Measurements from ENCODE around the gene LCE1B.

LCE1B gene, protein sequence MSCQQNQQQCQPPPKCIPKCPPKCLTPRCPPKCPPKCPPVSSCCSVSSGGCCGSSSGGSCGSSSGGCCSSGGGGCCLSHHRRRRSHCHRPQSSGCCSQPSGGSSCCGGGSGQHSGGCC

DNA sequence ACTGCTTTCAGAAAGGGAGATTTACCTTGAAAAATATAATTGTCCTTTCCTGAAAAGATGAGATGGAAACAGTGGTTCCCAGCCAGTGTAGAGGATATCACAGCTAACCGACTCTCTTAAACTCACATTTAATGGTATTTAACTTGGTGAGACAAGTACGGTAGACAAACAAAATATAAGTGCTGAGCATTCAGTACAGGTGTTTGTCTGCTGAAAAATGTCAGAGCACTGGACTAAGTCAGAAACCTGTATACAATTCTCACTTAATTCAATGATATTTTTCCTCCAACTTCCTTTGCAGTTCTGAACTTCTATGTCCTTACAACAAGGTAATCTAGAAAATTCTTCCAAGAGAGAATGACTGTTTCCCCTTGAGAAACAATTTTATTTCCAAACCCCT, at the start of gene LCE1B:
TSS of gene LCE1B (plus strand) at position 301 of the 400 bp plus-strand sequence. CDS start 476 bp downstream, outside the sequence.
- no peak for DNase-seq (ENCODE audit: low read depth in 2 of 2)

DNA sequence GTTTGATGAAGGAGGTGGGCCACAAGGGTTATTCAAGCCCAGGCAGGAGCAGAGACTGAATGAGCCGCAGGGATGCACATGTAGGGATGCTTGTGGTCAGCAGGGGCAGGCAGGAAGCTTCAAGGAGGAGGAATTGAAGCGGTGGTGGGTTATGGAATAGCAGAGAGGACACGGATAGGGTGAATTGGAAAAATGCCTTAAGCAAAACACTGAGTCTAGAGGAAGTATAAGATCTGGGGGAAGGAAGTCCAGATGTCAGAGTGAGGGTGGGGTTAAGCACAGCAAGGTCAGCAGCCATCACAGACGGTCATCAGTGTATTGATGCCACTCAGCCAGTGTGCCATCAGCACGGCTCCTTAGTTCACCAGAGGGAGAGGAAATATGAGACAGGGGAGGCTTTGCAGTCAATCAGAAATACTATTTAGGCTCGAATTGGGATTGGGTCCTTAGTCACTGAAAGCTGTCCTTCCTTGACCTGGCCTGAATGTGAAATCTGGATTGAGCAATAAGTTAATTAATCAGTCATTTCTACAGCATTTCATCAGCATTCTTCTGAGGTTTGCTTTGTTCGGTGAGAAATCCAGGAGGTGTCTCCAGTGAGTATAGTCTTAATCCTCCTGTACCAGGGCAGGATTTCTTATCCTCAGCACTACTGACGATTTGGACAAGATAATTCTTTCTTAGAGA, 42.8 kb upstream of the LCE1B start:
- no peak for DNase-seq (ENCODE audit: low read depth in 2 of 2)

DNA sequence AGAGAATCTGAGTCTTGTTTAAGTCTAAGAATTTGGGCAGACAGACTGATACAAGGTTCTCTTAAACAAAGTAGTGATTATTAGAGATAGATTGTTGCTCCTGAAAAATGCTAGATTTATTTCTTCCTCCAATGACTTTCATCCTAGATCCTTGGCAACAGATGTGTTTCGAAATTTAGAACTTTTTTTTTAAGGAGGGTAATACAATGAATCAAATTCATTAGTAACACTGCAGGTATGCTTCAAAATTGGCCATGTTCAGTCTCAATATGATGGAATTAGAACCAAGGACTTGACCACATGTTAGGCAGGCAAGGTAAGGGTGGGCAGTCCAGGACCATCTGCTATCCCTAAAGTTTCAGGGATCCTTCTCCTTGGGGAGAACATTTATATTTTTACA, 41.4 kb upstream of the LCE1B start:
- no peak for DNase-seq (ENCODE audit: low read depth in 2 of 2)

DNA sequence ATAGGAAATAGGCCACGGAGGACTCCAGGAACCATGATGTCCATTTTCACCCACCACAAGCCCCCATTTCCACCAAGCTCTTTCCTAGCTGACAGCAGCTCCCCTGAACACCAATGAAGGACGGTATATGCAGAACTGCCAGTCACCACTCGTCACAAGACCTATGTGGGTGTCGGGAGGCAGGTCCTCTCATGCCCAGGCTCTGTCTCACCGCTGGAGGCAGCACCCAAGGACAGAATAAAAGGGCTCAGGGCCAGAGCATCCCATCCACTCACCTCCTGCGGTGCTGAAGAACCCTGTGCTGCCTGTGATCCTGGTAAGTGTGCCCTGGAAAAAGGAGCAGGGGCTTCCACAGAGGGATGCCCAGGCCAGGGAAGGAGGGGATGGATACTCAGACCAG, 36.9 kb upstream of the LCE1B start, which contains the start of gene LCE1F:
TSS of gene LCE1F (plus strand) at position 266 of the 400 bp plus-strand sequence. CDS start 1,232 bp downstream, outside the sequence.
- no peak for DNase-seq (ENCODE audit: low read depth in 2 of 2)

DNA sequence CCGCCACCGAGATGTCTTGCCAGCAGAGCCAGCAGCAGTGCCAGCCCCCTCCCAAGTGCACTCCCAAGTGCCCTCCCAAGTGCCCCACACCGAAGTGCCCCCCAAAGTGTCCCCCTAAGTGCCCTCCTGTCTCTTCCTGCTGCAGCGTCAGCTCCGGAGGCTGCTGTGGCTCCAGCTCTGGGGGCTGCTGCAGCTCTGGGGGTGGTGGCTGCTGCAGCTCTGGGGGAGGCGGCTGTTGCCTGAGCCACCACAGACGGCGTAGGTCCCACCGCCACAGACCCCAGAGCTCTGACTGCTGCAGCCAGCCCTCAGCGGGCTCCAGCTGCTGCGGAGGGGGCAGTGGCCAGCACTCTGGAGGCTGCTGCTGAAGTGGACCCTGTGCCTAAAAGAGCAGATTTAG, 35.4 kb upstream of the LCE1B start:
- DNase-seq (ENCODE audit: low read depth in 2 of 2), result no peak

DNA sequence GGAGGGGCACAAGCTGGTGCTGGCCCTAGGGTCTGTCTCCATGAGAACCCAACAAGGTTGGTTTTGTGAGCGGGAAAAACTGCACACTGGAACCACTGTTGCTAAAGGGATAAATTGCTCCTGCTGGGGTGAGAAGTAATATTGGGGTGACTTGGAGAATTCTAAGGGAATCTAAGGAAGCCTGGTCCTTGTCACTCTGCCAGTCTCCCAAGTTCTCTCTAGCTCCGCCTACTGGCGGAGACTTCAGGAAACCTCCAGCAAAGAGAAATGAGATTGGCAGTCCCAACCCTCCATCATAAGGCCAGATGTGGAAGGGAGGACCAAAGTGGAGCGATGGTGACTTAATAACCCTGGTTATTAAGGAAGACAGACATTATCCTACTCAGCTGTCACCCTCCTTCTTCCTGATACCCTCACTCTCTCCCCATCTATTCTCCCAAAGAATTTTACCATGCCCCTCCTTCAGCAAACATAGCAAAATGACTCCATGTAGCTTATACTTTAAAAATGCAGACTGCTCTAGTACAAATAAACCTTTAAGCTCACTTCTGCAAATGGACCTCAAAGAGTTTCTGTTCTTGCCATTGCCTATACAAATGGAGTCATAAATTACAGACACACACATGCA, 34.1 kb upstream of the LCE1B start:
- DNase-seq (ENCODE audit: low read depth in 2 of 2), result no peak

DNA sequence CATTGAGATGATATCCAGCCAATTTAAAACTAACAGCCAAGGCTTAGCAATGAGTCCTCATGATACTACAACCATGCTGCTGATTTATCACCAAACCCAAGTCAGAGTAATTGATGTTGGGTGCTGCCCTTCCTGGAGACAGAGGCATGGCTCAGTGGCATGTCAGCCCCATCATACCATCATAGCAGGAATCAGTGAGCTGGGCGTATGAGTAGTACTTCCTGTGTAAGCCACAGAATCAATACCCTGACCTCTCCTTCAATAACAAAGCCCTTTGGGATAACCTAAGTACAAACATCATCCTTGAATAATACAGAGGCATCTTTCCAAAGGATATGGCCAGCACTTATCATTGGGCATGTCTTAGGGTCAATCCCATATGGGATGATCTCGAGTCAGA, 28.7 kb upstream of the LCE1B start:
- DNase-seq (ENCODE audit: low read depth in 2 of 2), result no peak

DNA sequence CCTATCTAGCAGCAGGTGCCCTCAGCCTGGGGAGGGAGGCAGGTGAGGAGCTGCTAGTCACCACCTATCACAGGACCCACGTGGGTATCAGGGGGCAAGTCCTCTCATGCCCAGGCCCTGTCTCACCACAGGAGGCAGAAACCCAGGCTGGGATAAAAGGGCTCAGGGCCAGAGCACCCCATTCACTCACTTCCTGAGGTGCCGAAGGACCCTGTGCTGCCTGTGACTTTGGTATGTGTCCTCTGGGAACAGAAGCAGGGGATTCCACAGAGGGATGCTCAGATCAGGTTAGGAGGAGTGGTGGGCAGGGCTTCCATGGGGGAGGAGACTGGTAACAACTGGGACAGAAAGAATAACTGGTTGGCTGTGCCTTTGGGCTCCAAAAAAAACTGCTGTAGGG, 25.7 kb upstream of the LCE1B start, which contains the start of gene LCE1E:
TSS of gene LCE1E (plus strand) at position 181 of the 400 bp plus-strand sequence. CDS start 1,043 bp downstream, outside the sequence.
- no peak for DNase-seq (ENCODE audit: low read depth in 2 of 2)

DNA sequence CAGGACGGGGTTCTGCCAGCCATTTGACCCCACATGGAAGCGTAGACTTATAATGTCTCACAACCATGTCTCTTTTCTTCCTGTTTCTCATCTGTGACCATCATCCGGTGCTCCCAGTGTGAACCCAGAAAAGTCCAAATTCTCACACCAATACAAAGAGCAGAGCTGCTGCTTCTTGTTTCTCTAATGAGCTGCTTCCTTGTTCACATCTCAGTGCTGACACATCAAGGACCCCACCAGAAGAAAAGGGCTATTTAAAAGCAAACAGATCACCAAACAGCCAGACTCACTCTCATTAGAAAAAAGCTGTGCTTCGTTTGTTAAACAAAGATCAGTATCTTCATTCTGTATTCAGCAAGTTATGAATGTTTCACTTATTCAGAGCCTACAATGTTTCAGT, 16.1 kb upstream of the LCE1B start:
- no peak for DNase-seq (ENCODE audit: low read depth in 2 of 2)

DNA sequence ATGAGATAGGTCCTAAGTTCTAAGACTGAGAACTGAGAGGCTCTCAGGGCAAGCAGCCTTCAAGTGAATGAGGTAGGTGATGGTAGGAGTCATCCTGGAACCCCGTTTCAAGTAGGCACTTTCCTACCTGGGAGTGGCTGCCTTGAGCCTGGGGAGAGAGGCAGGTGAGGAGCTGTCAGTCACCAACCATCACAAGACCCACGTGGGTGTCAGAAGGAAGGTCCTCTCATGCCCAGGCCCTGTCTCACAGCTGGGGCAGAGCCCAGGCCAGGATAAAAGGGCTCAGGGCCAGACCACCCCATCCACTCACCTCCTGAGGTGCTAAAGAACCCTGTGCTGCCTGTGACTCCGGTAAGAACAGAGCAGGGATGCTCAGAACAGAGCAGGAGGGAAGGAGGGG, 15.3 kb upstream of the LCE1B start, which contains the start of gene LCE1D:
TSS of gene LCE1D (plus strand) at position 301 of the 400 bp plus-strand sequence. CDS start 1,074 bp downstream, outside the sequence.
- no peak for DNase-seq (ENCODE audit: low read depth in 2 of 2)

DNA sequence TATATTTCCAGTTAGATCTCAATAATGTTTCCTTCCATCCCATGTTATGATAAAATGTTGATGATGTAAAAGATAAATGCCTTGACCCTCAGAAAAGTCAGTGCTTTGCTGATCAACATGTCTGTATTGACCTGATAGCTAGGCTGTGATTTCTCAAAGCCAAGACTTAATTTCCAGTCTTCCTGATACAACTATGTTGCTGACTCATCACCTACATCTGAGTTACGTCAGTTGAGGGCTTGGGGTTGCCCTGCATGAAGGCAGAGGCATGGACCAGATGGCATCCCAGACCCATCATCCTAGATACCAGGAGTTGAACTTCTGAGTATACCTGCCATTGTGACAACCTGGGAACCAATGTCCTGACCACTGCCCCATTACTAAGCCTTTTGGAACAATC, 10.4 kb upstream of the LCE1B start:
- DNase-seq (ENCODE audit: low read depth in 2 of 2), result no peak

DNA sequence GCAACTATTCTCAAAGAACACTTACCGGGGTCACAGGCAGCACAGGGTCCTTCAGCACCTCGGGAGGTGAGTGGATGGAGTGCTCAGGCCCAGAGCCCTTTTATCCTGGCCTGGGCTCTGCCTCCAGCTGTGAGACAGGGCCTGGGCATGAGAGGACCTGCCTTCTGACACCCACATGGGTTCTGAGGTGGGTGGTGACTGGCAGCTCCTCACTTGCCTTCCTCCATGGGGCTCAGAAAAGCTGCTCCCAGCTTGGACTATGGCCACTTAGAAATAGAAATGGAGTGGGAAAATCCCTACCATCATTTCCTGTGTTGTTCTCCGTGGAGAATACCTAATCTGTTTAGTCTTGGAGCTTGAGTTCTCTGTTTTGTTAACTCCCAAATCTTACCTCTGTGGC, 5.2 kb upstream of the LCE1B start, which contains the start of gene LCE1C:
TSS of gene LCE1C (minus strand) at position 76 of the 400 bp plus-strand sequence. CDS start 1,173 bp downstream, outside the sequence.
- no peak for DNase-seq (ENCODE audit: low read depth in 2 of 2)

DNA sequence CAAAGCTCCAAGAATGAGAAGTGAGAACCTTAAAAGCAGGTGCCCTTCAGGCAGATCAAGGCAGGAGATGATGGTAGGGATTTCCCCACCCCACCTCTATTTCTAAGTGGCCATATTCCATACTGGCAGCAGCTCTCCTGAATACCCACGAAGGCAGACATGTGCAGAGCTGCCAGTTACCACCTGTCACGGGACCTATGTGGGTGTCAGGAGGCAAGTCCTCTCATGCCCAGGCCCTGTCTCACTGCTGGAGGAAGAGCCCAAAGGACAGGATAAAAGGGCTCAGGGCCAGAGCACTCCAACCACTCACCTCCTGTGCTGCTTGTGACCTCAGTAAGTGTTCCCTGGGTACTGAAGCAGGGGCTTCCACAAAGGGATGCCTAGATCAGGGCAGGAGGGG, 721 bp upstream of the LCE1B start:
- DNase-seq (ENCODE audit: low read depth in 2 of 2), result no peak

DNA sequence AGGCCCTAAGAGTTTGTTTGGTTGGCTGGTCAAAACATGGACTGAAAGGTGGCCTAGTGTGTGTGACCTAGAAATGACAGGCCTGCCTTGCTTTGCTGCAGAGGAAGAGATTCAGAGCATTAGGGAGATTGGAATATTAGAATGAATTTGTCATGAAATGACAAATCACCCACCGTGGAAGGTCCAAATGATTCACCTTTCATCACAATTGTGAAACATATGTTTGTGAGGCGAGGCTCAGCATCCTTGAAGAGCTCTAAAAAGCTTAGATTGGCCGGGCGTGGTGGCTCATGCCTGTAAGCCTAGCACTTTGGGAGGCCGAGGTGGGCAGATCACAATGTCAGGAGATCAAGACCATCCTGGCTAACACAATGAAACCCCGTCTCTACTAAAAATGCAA, 5.5 kb downstream of the LCE1B start:
- DNase-seq (ENCODE audit: low read depth in 2 of 2), result no peak

DNA sequence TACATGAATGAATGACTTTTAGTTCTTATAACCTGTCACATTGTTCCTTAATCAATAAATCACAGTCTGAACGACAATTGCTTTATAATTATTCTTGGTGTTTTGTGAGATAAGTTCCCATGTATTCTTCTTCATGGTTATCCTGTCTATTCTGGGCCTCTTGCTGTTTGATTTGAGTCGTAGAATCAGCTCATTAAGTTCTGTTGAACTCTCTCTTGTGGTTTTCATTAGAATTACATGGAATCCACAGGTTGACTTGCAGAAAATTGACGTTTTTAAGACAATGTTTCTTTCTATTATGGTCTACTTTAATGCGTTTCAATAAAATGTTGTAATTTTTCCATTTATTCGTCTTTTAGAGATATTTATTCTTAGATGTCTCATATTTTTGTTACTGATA, 11.5 kb downstream of the LCE1B start:
- no peak for DNase-seq (ENCODE audit: low read depth in 2 of 2)

DNA sequence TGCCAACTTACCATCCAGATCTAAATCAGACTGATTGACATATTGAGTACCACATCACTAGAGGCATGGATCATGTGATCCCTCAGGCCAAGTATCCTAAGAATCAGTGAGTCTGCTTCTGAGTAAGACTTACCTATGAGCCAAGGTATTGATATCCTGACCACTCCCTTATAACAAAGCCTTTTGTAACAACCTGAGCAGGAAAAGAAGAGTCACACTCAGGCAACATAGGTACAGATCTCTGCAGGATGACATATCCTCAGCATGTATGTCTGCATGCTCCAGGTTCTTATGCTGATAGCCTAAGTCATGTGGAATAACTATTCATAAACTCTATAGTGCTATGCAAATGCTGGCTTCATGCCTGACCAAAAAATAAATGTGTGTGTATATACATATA, 13.2 kb downstream of the LCE1B start:
- no peak for DNase-seq (ENCODE audit: low read depth in 2 of 2)

DNA sequence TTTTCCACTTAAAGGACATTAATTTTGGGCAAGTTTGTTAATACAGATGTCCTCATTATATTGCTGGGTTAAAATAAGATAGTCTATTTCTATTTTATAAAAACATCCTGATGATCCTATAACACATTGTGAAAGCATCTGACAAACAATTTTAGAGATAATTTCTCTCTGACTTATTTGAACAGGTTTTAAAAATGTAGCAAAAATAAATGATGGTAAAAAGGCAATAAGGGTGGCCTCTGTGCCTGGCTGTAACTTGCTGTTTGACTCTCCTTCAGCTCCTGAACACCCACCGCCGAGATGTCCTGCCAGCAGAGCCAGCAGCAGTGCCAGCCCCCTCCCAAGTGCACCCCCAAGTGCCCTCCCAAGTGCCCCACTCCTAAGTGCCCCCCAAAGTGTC, 15.4 kb downstream of the LCE1B start, which contains the start of gene LCE1A:
TSS of gene LCE1A (plus strand) at position 301 of the 400 bp plus-strand sequence. CDS start at position 301, 0 bp downstream.
- DNase-seq (ENCODE audit: low read depth in 2 of 2), result no peak

DNA sequence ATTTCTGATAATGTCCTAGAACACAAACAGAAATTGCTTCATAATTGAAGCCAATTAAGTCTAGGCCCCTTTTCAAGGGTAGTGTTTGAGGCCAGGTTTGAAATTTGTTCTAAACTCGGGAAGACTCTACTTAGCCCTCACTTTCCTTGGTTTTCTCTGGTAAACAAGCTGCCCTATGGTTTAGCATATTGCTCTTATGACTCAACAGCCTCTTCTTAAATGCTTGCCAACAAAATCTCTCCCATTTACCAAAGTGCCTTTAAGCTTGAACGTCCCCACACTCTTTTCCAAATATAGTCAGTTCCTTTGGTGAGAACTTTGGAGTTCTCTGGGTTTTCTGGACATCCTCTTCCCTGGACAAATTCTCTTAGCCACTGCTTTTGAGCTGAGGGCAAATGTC, 25.1 kb downstream of the LCE1B start:
- DNase-seq (ENCODE audit: low read depth in 2 of 2), result no peak

DNA sequence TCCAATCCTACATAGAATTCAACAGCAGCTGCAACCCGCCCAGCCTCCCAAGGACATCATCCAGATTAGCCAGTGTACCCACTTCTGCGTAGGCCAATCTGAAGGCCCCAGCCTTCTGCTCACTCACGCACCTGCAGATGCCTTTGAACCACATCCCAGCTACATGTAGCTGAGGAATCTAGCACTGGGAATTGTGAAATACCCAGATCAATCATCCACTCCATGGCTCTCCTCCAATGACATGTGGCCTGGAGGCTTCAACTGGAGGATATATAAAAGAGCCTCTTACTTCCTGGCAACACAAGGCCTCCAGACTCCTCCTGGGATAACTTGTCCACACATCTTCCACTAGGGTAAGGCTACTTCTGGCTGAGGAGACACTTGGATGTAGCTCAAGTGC, 30.8 kb downstream of the LCE1B start, which contains the start of gene LCE6A:
TSS of gene LCE6A (plus strand) at position 301 of the 400 bp plus-strand sequence. CDS start 665 bp downstream, outside the sequence.
- no peak for DNase-seq (ENCODE audit: low read depth in 2 of 2)

DNA sequence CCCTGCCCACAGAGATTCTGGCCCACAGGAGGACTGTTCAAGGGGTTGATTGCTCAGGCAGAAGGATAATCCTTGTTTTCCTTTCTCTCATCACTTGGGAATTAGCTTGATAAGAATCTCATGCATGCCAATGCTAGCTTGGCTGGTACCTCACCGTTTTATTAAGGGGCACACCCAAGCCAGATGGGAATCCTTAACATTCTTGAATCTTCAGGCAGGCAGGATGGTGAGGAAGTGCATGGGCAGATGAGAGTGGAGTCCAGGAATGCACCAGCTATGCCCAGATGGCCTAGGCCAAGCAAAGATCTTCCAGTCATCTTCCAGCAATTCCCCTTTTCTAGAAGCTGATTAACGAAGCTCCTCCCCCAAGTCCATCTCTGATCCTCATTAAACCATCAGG, 43.9 kb downstream of the LCE1B start:
- no peak for DNase-seq (ENCODE audit: low read depth in 2 of 2)

DNA sequence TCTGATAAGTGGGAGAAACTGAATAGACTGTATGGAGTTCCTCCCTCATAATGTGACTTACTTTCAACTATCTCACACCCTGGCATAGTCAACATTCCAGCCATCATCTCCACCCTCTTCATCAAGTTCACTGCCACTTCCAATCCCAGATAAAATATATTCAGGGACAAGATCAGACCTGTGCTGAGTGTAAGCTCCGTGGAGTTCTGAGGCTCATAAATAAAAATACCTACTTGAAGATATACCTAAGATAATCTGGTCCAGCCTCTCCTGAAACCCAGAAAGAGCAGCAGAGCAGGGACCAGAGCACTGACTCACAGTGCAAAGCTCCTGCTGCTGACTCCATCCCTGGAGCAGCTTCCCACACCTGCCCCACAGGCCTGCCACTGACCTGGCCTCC, 46.3 kb downstream of the LCE1B start:
- no peak for DNase-seq (ENCODE audit: low read depth in 2 of 2)

DNA sequence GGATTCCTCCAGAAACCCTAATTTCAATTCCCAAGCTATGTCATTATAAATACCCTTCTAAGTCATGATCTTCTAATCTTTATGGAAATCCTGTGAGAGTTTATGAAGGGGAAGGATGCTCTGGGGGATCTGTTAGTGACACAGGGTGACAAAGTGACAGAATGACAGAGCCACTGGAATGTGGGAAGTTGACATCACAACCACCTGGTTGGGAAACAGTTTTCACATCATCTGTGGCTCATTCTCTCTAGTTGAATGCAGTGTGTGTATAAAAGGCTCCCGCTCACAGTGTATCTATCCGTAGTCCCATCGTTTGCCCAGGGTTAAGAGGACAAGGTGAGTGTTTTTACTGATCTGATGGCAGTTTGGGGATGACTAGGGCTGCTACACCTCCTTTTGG, 47.9 kb downstream of the LCE1B start, which contains the start of gene LCE7A:
TSS of gene LCE7A (plus strand) at position 301 of the 400 bp plus-strand sequence. CDS start 702 bp downstream, outside the sequence.
- no peak for DNase-seq (ENCODE audit: low read depth in 2 of 2)

Data from fibroblast of skin of left quadriceps (primary cell).